ENCODE data around the gene CCDC71. TPM values are rescaled to one million over a fixed set of nuclear protein-coding genes. Genes with fewer than 3 reads are reported as not detected.

Gene CCDC71
- total RNA-seq, 1 donor from 2014 or later = 29.4 TPM

GRCh38 chr3:49153349-49153912 lies 12.7 kb downstream of the CCDC71 start:
- Mint-ChIP-seq H3K36me3 (ENCODE audit: low read depth) (no peaks in the 10 kb centered on the region), H3K27ac (ENCODE audit: unreplicated experiment) (no peak overlapping the region), H3K27me3 (ENCODE audit: low read depth) (no peaks in the 10 kb centered on the region), H3K4me1 (peaks cover 4% of the 10 kb centered on the region), H3K4me3 (no peak overlapping the region), H3K9me3 (no peaks in the 10 kb centered on the region)
- DNase-seq (ENCODE audit: low read depth, low spot score) = no peak
- TF ChIP-seq, protein P1, sequence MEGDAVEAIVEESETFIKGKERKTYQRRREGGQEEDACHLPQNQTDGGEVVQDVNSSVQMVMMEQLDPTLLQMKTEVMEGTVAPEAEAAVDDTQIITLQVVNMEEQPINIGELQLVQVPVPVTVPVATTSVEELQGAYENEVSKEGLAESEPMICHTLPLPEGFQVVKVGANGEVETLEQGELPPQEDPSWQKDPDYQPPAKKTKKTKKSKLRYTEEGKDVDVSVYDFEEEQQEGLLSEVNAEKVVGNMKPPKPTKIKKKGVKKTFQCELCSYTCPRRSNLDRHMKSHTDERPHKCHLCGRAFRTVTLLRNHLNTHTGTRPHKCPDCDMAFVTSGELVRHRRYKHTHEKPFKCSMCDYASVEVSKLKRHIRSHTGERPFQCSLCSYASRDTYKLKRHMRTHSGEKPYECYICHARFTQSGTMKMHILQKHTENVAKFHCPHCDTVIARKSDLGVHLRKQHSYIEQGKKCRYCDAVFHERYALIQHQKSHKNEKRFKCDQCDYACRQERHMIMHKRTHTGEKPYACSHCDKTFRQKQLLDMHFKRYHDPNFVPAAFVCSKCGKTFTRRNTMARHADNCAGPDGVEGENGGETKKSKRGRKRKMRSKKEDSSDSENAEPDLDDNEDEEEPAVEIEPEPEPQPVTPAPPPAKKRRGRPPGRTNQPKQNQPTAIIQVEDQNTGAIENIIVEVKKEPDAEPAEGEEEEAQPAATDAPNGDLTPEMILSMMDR (conservative IDR thresholded peaks at IDR 0.05) = no peak

DNA sequence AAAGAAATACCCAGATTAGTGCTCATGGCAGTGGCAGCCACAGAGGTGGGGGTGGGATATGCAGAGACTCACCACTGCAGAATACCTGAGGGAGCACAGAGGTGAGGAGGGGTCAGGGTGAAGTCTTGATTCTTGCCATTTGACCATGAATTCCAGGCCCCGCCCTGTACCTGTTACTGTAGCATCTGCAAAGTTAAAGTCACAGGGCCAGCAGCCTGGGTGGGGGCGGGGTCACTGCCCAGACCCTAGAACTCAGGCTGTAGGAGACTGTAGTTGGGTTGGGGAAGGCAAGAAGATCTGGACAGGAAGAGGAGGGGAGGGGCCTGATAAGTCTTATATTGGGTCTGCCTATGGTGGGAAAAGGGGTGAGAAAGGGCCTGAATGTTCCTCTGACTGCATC lies 14.5 kb downstream of the CCDC71 start:
- H3K4me3 Mint-ChIP-seq = no peak overlapping the region

GRCh38 chr3:49148159-49148558 lies 18.0 kb downstream of the CCDC71 start:
- Mint-ChIP-seq H3K4me1 (no peaks in the 10 kb centered on the region), H3K36me3 (ENCODE audit: low read depth) (no peaks in the 10 kb centered on the region), H3K27me3 (ENCODE audit: low read depth) (no peaks in the 10 kb centered on the region), H3K27ac (ENCODE audit: unreplicated experiment) (no peak overlapping the region), H3K4me3 (no peak overlapping the region), H3K9me3 (no peaks in the 10 kb centered on the region)
- DNase-seq (ENCODE audit: low read depth, low spot score) = no peak
- TF ChIP-seq, protein P1 (conservative IDR thresholded peaks at IDR 0.05) = no peak

More for the DNA sequence above, 14.5 kb downstream of the CCDC71 start:
- H3K36me3 Mint-ChIP-seq (ENCODE audit: low read depth) = no peaks in the 10 kb centered on the region
- no peak for DNase-seq (ENCODE audit: low read depth, low spot score)
- TF ChIP-seq, protein P1 (conservative IDR thresholded peaks at IDR 0.05) = no peak
- H3K9me3 Mint-ChIP-seq = no peaks in the 10 kb centered on the region
- H3K27me3 Mint-ChIP-seq (ENCODE audit: low read depth) = no peaks in the 10 kb centered on the region
- no peak overlapping the region for H3K27ac Mint-ChIP-seq (ENCODE audit: unreplicated experiment)
- no peaks in the 10 kb centered on the region for H3K4me1 Mint-ChIP-seq

- no peak for DNase-seq (ENCODE audit: low read depth, low spot score)
- Mint-ChIP-seq H3K36me3 (ENCODE audit: low read depth) (no peaks in the 10 kb centered on the region), H3K27ac (ENCODE audit: unreplicated experiment) (no peak overlapping the region), H3K4me3 (no peak overlapping the region), H3K4me1 (peaks cover 9% of the 10 kb centered on the region), H3K9me3 (peaks cover 2% of the 10 kb centered on the region), H3K27me3 (ENCODE audit: low read depth) (peaks cover 6% of the 10 kb centered on the region)
- TF ChIP-seq, protein P1 (conservative IDR thresholded peaks at IDR 0.05) = no peak
Measured at GRCh38 chr3:49140080-49140479, 26.1 kb downstream of the CCDC71 start.

DNA sequence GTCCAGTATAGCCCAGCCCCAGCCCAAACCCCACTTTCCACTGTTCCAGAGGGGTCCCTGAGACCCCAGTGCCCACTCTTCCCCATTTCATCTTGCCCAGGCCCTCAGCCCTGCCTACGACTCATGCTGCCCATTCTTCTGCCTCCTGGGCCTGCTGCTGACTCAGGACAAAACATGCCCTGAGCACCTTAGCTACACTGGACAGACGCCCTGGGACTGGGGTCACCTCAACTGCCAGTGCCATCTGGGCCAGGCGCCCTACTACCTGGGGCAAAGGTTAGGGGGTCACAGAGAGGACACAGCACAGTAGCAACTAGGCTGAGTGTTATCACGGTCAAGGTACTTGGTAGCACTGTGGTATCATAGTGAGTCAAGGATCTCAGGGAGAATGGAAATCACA lies 30.6 kb downstream of the CCDC71 start:
- TF ChIP-seq, protein P1 (conservative IDR thresholded peaks at IDR 0.05) = no peak
- Mint-ChIP-seq H3K4me1 (peaks cover 42% of the 10 kb centered on the region), H3K27me3 (ENCODE audit: low read depth) (no peaks in the 10 kb centered on the region), H3K27ac (ENCODE audit: unreplicated experiment) (no peak overlapping the region), H3K9me3 (no peaks in the 10 kb centered on the region), H3K36me3 (ENCODE audit: low read depth) (no peaks in the 10 kb centered on the region), H3K4me3 (peak overlapping the region; percentile 92)
- DNase-seq (ENCODE audit: low read depth, low spot score) = no peak
